Activated T-helper 1 cell treated with anti-CD3 and anti-CD28 coated beads, Interleukin-12 subunit alpha, Interleukin-12 subunit beta, Interleukin-2, Interleukin-4 antibody, amounts not matched to agents 30 ng/mL and 10 ng/mL and 1 ng/mL, durations not matched to agents 14 hours and 24 hours and 36 hours (primary cell): ENCODE results near the gene ULBP2. TPM values are rescaled to one million over a fixed set of nuclear protein-coding genes. Genes with fewer than 3 reads are reported as not detected.
"Not testable (repeated sequence)": the region's sequence is repeated elsewhere in the genome, so short reads cannot be mapped to it uniquely, and the experiment has no call there.

Experiments
- DNase-seq: peaks from one replicate; pipeline ENCODE4 v3.0.0; 2021; ENCODE audit warnings: low spot score
- H3K27ac Mint-ChIP-seq: one replicate; pipeline ENCODE4 v1.8.0; 2021; ENCODE audit warnings: mild to moderate bottlenecking, mixed read lengths
- H3K27me3 Mint-ChIP-seq: one replicate; pipeline ENCODE4 v1.8.0; 2022; ENCODE audit warnings: mild to moderate bottlenecking, moderate library complexity, mixed read lengths; ENCODE audit not compliant: insufficient read depth
- H3K36me3 Mint-ChIP-seq: one replicate; pipeline ENCODE4 v1.8.0; 2021; ENCODE audit warnings: low read depth, mixed read lengths
- H3K4me1 Mint-ChIP-seq: one replicate; pipeline ENCODE4 v1.8.0; 2021; ENCODE audit warnings: low read depth, mixed read lengths
- H3K4me3 Mint-ChIP-seq: one replicate; pipeline ENCODE4 v1.8.0; 2021; ENCODE audit warnings: mild to moderate bottlenecking, moderate library complexity, mixed read lengths
- H3K9me3 Mint-ChIP-seq: one replicate; pipeline ENCODE4 v1.8.0; 2021; ENCODE audit warnings: mixed read lengths
- intact Hi-C: fragments of 100-400 bp; cut with micrococcal nuclease; formaldehyde crosslinking; loops from one replicate; pipeline ENCODE4 v1.15.1; 2024
- total RNA-seq: library from RNA; stranded (reverse); gene quantifications from 2 replicates; pipeline ENCODE4 v1.2.3, GENCODE V29; 2022

ULBP2 gene
- total RNA-seq, 1 donor from 2014 or later, result 0.65 TPM

DNA sequence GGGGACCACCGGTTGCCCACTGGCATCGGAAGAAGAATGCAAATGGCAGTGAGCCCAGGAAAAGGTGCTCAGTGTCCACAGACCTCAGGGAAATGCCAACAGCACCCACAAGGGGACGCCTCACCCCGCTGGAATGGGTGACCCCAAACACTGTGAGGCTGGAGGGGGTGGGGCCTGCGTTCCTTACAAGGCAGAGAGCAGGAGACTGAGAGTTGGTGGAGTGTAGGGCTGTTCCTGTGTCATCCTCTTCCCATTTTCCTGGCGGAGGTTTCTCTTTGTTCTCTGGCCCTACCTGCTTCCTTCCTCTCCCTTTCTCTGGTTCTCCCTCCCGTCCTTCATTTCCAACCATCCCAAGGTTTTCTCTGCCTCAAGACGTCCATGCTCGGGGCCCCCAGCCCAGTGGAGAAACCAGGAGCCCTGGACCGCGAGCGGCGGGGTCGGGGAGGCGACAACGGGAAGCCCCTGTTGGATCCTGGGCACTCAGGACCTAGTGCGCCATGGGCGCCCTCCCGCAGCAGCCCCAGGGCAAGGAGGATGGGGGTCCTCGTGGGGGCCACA, 3.7 kb upstream of the ULBP2 start:
- H3K36me3 Mint-ChIP-seq, H3K9me3 Mint-ChIP-seq, DNase-seq, H3K27ac Mint-ChIP-seq: not testable (repeated sequence)
- H3K4me3 Mint-ChIP-seq, result peak overlapping the region; percentile 82
- intact Hi-C loops, result loop anchor here (2.0 to 10.0 kb wide), 3 partner anchors 67 to 877 kb away; no protein-coding TSS in a partner anchor
- H3K4me1 Mint-ChIP-seq, result peaks cover 57% of the 10 kb centered on the region
- H3K27me3 Mint-ChIP-seq, result peaks cover 85% of the 10 kb centered on the region

DNA sequence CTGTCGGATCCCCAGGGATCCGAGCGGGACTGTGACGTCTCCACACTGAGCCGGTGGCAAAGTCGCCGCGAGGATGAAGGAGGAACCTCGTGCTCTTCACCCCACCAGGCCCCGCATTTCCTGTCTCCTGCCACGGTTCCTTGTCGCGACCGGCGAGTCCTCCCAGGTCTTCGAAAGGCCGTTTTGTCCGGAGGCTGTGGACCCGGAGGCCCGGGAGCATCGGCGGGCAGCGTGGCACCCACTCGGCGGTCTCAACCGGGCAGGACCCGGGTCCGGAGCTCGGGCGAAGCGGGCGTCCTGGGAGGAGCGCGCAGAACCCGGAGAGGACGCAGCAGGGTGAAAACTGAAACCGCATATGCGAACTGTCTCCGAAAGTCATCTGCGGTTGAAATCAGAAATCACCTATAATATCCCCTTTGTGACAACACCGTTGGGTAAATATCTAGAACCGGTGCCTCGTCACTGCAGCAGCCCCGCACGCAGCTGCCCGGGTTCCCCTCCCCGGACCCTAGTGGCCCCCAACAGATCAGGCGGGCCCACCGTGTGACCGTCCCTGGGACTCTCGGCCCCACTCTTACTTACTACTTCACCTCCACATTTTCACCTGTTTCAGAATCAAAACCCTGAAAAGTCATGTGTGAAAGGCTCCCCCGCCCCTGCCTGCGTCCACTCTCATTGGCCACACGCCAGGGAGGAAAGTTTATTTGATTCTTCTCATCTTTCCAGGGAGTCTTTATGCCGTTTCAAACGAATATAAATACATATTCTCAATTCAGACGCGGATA, 3.1 kb upstream of the ULBP2 start:
- intact Hi-C loops, result loop anchor here (1.0 to 10.0 kb wide), 4 partner anchors 53 to 876 kb away; no protein-coding TSS in a partner anchor
- DNase-seq, result peak; percentile 44
- no peaks in the 10 kb centered on the region for H3K9me3 Mint-ChIP-seq

DNA sequence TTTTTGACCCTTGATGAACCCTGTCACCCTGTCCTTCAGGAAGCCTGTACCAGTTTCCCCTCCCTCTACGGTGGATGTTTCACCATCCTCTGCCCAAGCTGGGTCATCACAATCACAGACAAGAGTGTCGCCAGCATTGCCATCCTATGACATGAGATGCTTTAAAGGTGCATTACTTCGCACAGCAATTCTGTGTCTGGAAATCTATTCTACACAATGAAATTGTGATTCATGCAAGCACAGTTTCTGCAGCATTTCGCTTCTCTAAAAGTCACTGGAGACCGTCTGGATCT, 2.5 kb upstream of the ULBP2 start:
- intact Hi-C loops, result loop anchor here (1.0 to 10.0 kb wide), 4 partner anchors 52 to 875 kb away; no protein-coding TSS in a partner anchor
- Mint-ChIP-seq H3K27me3 (peaks cover 87% of the 10 kb centered on the region), H3K36me3 (no peaks in the 10 kb centered on the region), H3K4me1 (peaks cover 53% of the 10 kb centered on the region), H3K9me3 (no peaks in the 10 kb centered on the region), H3K4me3 (peak overlapping the region; percentile 82), H3K27ac (peak overlapping the region; percentile 46)
- no peak for DNase-seq

More for the DNA sequence above, 3.1 kb upstream of the ULBP2 start:
- H3K27me3 Mint-ChIP-seq, result peaks cover 85% of the 10 kb centered on the region
- H3K4me3 Mint-ChIP-seq, result peak overlapping the region; percentile 82
- H3K4me1 Mint-ChIP-seq, result peaks cover 57% of the 10 kb centered on the region
- H3K36me3 Mint-ChIP-seq, result no peaks in the 10 kb centered on the region
- H3K27ac Mint-ChIP-seq, result peak overlapping the region; percentile 46

DNA sequence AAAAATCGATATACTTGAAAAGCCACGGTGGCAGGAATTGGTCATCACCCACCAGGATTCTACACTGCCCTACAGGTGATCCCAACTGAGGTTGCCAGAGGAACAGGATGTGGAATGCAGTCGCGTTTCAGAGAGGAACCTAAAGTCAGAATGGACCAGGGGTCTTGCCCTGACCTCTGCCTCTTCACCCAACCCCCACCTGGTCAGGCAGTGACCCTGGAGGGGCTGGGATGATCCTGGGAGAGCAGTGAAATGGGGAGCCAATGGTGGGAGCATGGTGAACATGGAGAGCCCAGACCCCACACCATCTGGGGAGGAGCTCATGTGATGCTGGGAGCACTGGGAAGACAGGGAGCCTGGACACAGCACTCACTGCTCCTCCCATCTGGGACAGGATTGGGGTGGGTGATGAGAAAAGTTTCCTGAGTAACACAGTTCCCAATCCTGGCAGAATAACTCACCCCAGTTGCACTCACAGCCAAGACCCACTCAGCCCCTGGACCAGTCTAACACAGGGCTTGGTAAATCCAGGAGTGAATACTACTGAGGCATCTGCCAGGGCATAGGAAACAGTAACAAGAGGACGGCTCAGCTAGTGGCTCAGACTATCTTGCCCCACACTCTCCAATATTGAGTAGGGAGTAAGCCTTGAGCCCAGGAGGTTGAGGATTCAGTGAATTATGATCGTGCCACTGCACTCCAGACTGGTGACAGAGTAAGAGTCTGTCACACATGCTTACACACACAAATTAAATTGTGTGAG, 1.7 kb upstream of the ULBP2 start:
- Mint-ChIP-seq H3K36me3 (no peaks in the 10 kb centered on the region), H3K4me1 (peaks cover 45% of the 10 kb centered on the region), H3K4me3 (peak overlapping the region; percentile 39), H3K9me3 (no peaks in the 10 kb centered on the region), H3K27me3 (peaks cover 80% of the 10 kb centered on the region), H3K27ac (no peak overlapping the region)
- intact Hi-C loops, result loop anchor here (1.0 to 10.0 kb wide), 4 partner anchors 51 to 875 kb away; no protein-coding TSS in a partner anchor
- no peak for DNase-seq

DNA sequence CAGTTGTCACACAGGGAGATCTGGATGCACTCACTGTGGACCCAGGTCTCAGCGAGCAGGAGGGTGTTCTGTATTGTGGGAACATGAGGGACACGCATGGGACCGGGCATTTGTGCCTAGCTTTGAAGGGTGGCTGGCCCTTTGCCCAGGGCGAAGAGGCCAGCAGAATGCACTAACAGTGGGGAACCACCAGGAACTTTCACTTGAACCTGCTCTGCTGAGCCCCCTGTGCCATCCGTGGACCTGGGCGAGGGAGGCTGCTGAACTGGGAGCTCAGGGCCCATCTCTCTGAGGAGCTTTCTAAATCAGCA, 1.2 kb upstream of the ULBP2 start:
- no peak for DNase-seq
- intact Hi-C loops, result no loop called here
- Mint-ChIP-seq H3K36me3 (no peaks in the 10 kb centered on the region), H3K4me3 (peak overlapping the region; percentile 39), H3K27me3 (peaks cover 78% of the 10 kb centered on the region), H3K27ac (no peak overlapping the region), H3K9me3 (no peaks in the 10 kb centered on the region), H3K4me1 (peaks cover 42% of the 10 kb centered on the region)

DNA sequence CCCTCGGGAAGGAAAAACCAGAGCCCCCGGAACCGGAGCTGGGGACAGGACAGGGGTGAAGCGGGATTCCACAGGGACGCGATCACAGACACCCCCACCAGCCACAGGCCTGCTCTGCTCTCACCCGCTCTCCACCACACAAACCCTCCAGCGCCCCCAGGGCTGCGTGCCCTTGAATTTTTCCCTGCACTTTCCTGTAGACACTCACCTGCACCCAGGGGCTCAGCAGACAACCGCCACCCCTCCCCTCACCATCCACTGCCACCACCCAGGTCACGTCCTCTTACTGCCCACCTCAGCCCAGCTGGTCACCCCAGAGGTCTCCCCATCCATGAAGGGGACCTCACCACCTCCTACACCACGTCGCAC, 631 bp downstream of the ULBP2 start:
- no peak overlapping the region for H3K27ac Mint-ChIP-seq
- no peak for DNase-seq
- no peaks in the 10 kb centered on the region for H3K9me3 Mint-ChIP-seq
- intact Hi-C loops, result no loop called here
- H3K36me3 Mint-ChIP-seq, result no peaks in the 10 kb centered on the region
- peaks cover 42% of the 10 kb centered on the region for H3K4me1 Mint-ChIP-seq
- peaks cover 70% of the 10 kb centered on the region for H3K27me3 Mint-ChIP-seq
- peak overlapping the region; percentile 90 for H3K4me3 Mint-ChIP-seq

DNA sequence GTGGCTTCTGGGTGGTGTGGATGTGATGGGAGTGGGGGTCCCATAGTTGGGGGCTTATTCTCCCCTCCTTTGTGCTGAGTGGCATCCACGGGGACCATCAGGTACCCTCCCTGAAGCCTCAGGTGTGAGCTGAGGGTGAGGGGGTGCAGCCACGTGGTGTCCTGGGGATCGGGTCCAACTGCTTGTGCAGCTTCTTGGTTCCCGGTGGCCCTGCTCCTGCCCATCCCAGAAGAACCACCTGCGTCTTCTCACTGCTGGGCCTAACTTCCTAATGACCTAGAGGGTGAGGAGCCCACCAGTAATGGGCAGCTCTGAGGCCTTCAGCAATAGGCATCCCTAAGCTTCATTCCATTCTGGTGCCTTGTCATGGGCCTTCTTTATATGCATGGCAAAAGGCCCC, 1.5 kb downstream of the ULBP2 start:
- H3K4me3 Mint-ChIP-seq, result peak overlapping the region; percentile 90
- H3K27ac Mint-ChIP-seq, H3K9me3 Mint-ChIP-seq, intact Hi-C loops, H3K36me3 Mint-ChIP-seq, DNase-seq: not testable (repeated sequence)
- peaks cover 69% of the 10 kb centered on the region for H3K27me3 Mint-ChIP-seq
- H3K4me1 Mint-ChIP-seq, result peaks cover 36% of the 10 kb centered on the region

DNA sequence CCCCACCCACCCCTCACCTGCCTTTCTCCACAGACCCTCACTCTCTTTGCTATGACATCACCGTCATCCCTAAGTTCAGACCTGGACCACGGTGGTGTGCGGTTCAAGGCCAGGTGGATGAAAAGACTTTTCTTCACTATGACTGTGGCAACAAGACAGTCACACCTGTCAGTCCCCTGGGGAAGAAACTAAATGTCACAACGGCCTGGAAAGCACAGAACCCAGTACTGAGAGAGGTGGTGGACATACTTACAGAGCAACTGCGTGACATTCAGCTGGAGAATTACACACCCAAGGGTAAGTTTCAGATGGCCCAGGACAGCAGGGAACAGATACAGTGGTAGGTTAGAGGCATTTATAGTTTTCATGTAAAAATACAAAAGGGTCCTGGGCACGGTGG, 3.5 kb downstream of the ULBP2 start:
- H3K9me3 Mint-ChIP-seq, intact Hi-C loops, H3K36me3 Mint-ChIP-seq, H3K4me3 Mint-ChIP-seq, H3K27ac Mint-ChIP-seq, DNase-seq: not testable (repeated sequence)
- Mint-ChIP-seq H3K4me1 (peaks cover 20% of the 10 kb centered on the region), H3K27me3 (peaks cover 70% of the 10 kb centered on the region)

DNA sequence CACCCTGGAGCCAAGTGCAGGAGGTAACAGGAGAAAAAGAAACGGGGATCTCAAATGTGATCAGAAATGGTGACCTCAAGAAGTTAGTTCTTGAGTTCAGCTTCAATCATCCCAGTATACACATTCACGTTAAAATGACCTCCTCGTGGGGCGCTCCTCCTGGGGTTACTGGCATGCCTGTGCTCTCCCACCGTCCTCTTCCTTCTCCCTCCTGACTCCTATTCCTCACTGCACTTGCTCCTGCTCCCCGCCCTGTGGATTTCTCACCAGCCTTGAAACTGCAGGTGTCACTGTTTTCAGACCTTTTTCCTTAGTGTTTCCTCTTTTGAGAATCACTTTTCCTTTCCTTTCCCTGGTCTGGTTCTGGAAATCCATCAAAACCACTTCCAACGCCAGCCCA, 4.8 kb downstream of the ULBP2 start:
- H3K27ac Mint-ChIP-seq, H3K9me3 Mint-ChIP-seq, H3K4me1 Mint-ChIP-seq, H3K36me3 Mint-ChIP-seq, H3K4me3 Mint-ChIP-seq, DNase-seq, intact Hi-C loops: not testable (repeated sequence)
- peaks cover 73% of the 10 kb centered on the region for H3K27me3 Mint-ChIP-seq

DNA sequence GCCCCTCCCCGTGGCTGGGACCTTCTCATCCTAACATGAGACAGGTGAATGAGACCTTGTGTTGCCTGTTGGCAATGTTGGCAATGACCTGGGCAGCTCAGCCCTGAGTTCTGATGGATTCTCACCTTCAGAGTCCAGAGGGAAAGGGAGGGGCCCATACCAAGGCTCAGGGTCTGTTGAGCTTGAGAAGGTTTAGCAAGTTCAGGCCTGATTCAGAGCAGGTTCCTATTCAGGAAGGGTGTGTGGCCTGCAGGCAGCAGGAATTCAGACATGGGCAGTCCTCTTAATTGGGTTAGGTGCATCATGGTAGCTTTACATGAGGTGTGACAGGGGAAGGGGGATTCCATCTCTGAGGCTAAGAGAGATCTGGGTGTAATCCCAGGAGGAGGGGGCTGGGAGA, 5.7 kb downstream of the ULBP2 start:
- H3K4me3 Mint-ChIP-seq, H3K36me3 Mint-ChIP-seq, intact Hi-C loops, H3K9me3 Mint-ChIP-seq, H3K27ac Mint-ChIP-seq, H3K4me1 Mint-ChIP-seq, DNase-seq: not testable (repeated sequence)
- H3K27me3 Mint-ChIP-seq, result peaks cover 76% of the 10 kb centered on the region

DNA sequence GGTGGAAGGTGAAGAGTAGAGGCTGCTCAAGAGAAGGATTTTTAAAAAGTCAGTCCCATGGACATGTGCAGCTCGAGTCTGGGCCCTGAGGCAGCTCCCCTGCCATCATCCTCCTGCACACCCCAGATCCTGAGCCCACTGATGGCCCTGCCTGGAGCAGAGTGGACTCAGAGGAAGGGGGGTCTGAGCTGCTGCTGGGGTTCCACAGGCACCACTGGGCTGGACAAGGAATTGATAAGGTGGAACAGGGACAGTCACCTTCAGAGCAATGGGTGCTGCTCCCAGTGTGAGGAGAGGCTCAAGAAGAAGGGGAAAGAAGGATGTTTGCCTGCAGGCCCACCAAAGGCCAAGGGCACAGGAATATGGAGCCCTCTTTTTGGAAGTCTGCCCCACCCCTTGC, 6.2 kb downstream of the ULBP2 start:
- H3K9me3 Mint-ChIP-seq, result no peaks in the 10 kb centered on the region
- no peak for DNase-seq
- no peak overlapping the region for H3K27ac Mint-ChIP-seq
- H3K4me3 Mint-ChIP-seq, result no peak overlapping the region
- intact Hi-C loops, result no loop called here
- H3K36me3 Mint-ChIP-seq, result no peaks in the 10 kb centered on the region
- H3K27me3 Mint-ChIP-seq, result peaks cover 76% of the 10 kb centered on the region
- H3K4me1 Mint-ChIP-seq, result no peaks in the 10 kb centered on the region

DNA sequence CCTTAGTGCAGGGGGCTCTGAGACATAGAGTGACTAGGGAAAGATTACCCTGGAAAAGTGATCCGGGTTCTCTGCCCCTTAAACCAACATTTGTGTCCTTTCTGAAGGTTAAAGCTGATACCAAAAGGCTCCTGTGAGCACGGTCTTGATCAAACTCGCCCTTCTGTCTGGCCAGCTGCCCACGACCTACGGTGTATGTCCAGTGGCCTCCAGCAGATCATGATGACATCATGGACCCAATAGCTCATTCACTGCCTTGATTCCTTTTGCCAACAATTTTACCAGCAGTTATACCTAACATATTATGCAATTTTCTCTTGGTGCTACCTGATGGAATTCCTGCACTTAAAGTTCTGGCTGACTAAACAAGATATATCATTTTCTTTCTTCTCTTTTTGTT, 6.8 kb downstream of the ULBP2 start:
- Mint-ChIP-seq H3K9me3 (no peaks in the 10 kb centered on the region), H3K36me3 (no peaks in the 10 kb centered on the region), H3K4me3 (no peak overlapping the region), H3K27ac (no peak overlapping the region), H3K4me1 (no peaks in the 10 kb centered on the region), H3K27me3 (peaks cover 76% of the 10 kb centered on the region)
- intact Hi-C loops, result no loop called here
- no peak for DNase-seq

DNA sequence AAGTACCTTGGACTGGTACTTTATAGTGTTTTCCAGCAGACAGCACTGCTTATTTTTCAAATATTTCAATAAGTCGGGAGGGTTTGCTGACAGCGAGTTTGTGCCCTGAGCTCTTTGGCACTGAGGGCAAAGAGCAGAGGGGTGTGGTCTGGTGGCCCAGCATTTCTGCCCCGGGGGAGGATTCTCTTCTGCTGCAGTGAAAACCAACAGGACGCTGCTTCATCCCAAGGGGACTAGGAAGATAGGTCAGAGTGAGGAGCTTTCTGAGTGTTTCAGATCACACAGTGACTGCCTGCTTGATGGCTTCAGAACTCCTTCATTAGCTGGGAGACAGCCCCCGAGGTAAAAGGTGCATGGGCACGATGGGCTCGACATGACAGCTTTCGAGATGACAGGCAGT, 8.6 kb downstream of the ULBP2 start:
- intact Hi-C loops, result no loop called here
- Mint-ChIP-seq H3K36me3 (no peaks in the 10 kb centered on the region), H3K4me3 (no peak overlapping the region), H3K27ac (no peak overlapping the region), H3K27me3 (peaks cover 78% of the 10 kb centered on the region), H3K4me1 (no peaks in the 10 kb centered on the region), H3K9me3 (no peaks in the 10 kb centered on the region)
- DNase-seq, result no peak
